Endothelial cell of umbilical vein (primary cell): Measurements from ENCODE around the gene SLC6A1. TPM values are rescaled to one million over a fixed set of nuclear protein-coding genes. Genes with fewer than 3 reads are reported as not detected.

Experiments
- Bru-seq: library from RNA; stranded (reverse); fragments of 400-500 nt; gene quantifications from one replicate; lab custom pipeline; 2021; lab: Mats Ljungman, UMichigan
- BruChase-seq, 2 experiments: library from RNA; stranded (reverse); fragments of 400-500 nt; gene quantifications; one replicate each; lab custom pipeline; 2021; lab: Mats Ljungman, UMichigan
- BruUV-seq: library from RNA; stranded (reverse); fragments of 400-500 nt; replicated peaks from 2 replicates; lab custom pipeline; 2021; lab: Mats Ljungman, UMichigan
- CTCF ChIA-PET: fragments of 300-600, 350-600 bp; sonication (Branson Sonifier 250); formaldehyde crosslinking; loops from one replicate; lab custom pipeline; 2021; ENCODE audit warnings: antibody characterized with exemption, inconsistent platforms; lab: Charles Lee
- POLR2A ChIA-PET: fragments of 300-600, 350-600 bp; sonication (Branson Sonifier 250); formaldehyde crosslinking; loops from one replicate; lab custom pipeline; 2021; ENCODE audit warnings: antibody characterized with exemption, inconsistent platforms; lab: Charles Lee
- DNase-seq: peaks from one replicate; pipeline ENCODE4 v3.0.0-alpha.2; 2011; ENCODE audit warnings: low read depth, low spot score
- FAIRE-seq: peaks from 2 replicates; lab custom pipeline; 2011; peaks lifted over from hg19 to GRCh38; lab: Jason Lieb, UNC
- H2AFZ ChIP-seq: 2 replicates; pipeline ENCODE4 v1.6.0; 2012; ENCODE audit warnings: low read depth, low read length, control low read depth, inconsistent platforms
- H3K27ac ChIP-seq: 2 replicates; pipeline ENCODE4 v1.5.1; 2011; ENCODE audit warnings: low read depth, mild to moderate bottlenecking, control low read depth, low read length, moderate library complexity; ENCODE audit not compliant: insufficient read depth
- H3K27me3 ChIP-seq, 2 experiments: 2 replicates each; pipeline versions ENCODE4 v1.6.0 to v1.6.1; 2011; ENCODE audit warnings: low read length in 2 of 2, mixed read lengths in 1 of 2; ENCODE audit not compliant: control insufficient read depth in 2 of 2, insufficient read depth in 2 of 2
- H3K36me3 ChIP-seq, 2 experiments: 2 replicates in 1 of 2; 3 replicates in 1 of 2; pipeline ENCODE4 v1.5.1; 2011; ENCODE audit warnings: low read length in 2 of 2, mild to moderate bottlenecking in 1 of 2, moderate library complexity in 1 of 2; ENCODE audit not compliant: control insufficient read depth in 2 of 2, insufficient read depth in 2 of 2; ENCODE audit errors: extremely low read depth in 1 of 2
- H3K4me1 ChIP-seq: 3 replicates; pipeline ENCODE4 v1.5.1; 2011; ENCODE audit warnings: mild to moderate bottlenecking, low read length; ENCODE audit not compliant: control insufficient read depth, insufficient read depth; ENCODE audit errors: extremely low read depth
- H3K4me2 ChIP-seq: 2 replicates; pipeline ENCODE4 v1.6.1; 2011; ENCODE audit warnings: low read length, control low read depth, mixed read lengths; ENCODE audit not compliant: insufficient read depth
- H3K4me3 ChIP-seq, 3 experiments: fragments of 200-600 bp in 1 of 3; sonication (generic), shearing (Covaris generic) in 1 of 3; replicated peaks in 1 of 3; 2 replicates each; pipeline ENCODE4 v1.5.1; 2011 to 2016; ENCODE audit warnings: control low read depth in 3 of 3, low read length in 3 of 3, mild to moderate bottlenecking in 2 of 3, inconsistent platforms in 1 of 3, low read depth in 1 of 3, moderate library complexity in 1 of 3; ENCODE audit not compliant: insufficient read depth in 1 of 3
- H3K79me2 ChIP-seq: 2 replicates; pipeline ENCODE4 v1.6.0; 2012; ENCODE audit warnings: low read length, inconsistent platforms; ENCODE audit not compliant: control insufficient read depth, insufficient read depth
- H3K9ac ChIP-seq: replicated peaks from 2 replicates; pipeline ENCODE3; 2011; ENCODE audit warnings: low read length, control low read depth; ENCODE audit not compliant: insufficient read depth; ENCODE audit errors: extremely low read depth
- H3K9me1 ChIP-seq: replicated peaks from 3 replicates; pipeline ENCODE4 v1.6.0; 2011; ENCODE audit warnings: mild to moderate bottlenecking, low read length; ENCODE audit not compliant: control insufficient read depth, insufficient read depth; ENCODE audit errors: extremely low read depth
- H3K9me3 ChIP-seq: replicated peaks from 2 replicates; pipeline ENCODE4 v1.5.1; 2012; ENCODE audit warnings: low read length, inconsistent platforms; ENCODE audit not compliant: control insufficient read depth, insufficient read depth
- H4K20me1 ChIP-seq: replicated peaks from 2 replicates; pipeline ENCODE3; 2011; ENCODE audit warnings: mild to moderate bottlenecking, low read length; ENCODE audit not compliant: control insufficient read depth, insufficient read depth; ENCODE audit errors: extremely low read depth
- EZH2 ChIP-seq: IDR thresholded peaks from 2 replicates; pipeline ENCODE4 v1.6.1; 2012; ENCODE audit warnings: borderline replicate concordance, low read depth, mild to moderate bottlenecking, moderate library complexity, low read length, inconsistent platforms; ENCODE audit not compliant: severe bottlenecking
- FOS ChIP-seq: IDR thresholded peaks from 2 replicates; pipeline ENCODE4 v1.6.1; 2011; ENCODE audit warnings: mild to moderate bottlenecking, low read length, moderate library complexity, borderline replicate concordance; ENCODE audit not compliant: insufficient read depth
- GATA2 ChIP-seq: IDR thresholded peaks from 2 replicates; pipeline ENCODE4 v1.7.0; 2011; ENCODE audit warnings: low read depth, mild to moderate bottlenecking, moderate library complexity, mixed read lengths, low read length; ENCODE audit not compliant: insufficient read length, insufficient read depth
- JUN ChIP-seq: IDR thresholded peaks from 2 replicates; pipeline ENCODE4 v1.6.1; 2011; ENCODE audit warnings: borderline replicate concordance, low read depth; ENCODE audit not compliant: insufficient read length, insufficient read depth
- MAX ChIP-seq: IDR thresholded peaks from 2 replicates; pipeline ENCODE4 v1.6.1; 2011; ENCODE audit not compliant: insufficient read depth, insufficient read length
- MYC ChIP-seq: IDR thresholded peaks from one replicate; pipeline ENCODE4 v1.6.1; 2011; ENCODE audit warnings: mild to moderate bottlenecking, low read depth, low read length
- POLR2A ChIP-seq: IDR thresholded peaks from 2 replicates; pipeline ENCODE4 v1.6.1; 2012; ENCODE audit warnings: low read depth, mild to moderate bottlenecking, control low read depth, low read length
- POLR2AphosphoS5 ChIP-seq: IDR thresholded peaks from 2 replicates; pipeline ENCODE4 v1.6.1; 2012; ENCODE audit warnings: low read depth, mild to moderate bottlenecking, control low read depth, low read length, moderate library complexity; ENCODE audit not compliant: insufficient read depth
- dilution Hi-C: fragments of 300-500 bp; cut with MboI; formaldehyde crosslinking; loops from one replicate; pipeline ENCODE4 v1.15.0; 2019; ENCODE audit warnings: low sequenced_read_pairs; ENCODE audit not compliant: extremely low pct_ligation_motif_present
- intact Hi-C: fragments of 100-400 bp; cut with micrococcal nuclease; formaldehyde crosslinking; loops from one replicate; pipeline ENCODE4 v1.10.0; 2022
- long read RNA-seq: library from polyadenylated mRNA; stranded (forward); transcript quantifications from one replicate; pipeline ENCODE4 v2.0.0, GENCODE V29; 2021
- polyA minus RNA-seq, 3 experiments: library from RNA; depleted of rRNA, polyadenylated mRNA; stranded (reverse); fragments of >200 nt; gene quantifications; 1 replicate in 1 of 3; 2 replicates in 2 of 3; pipeline ENCODE4 v1.2.3, GENCODE V29; 2011
- polyA plus RNA-seq, 4 experiments: library from polyadenylated mRNA; depleted of rRNA in 3 of 4; stranded (reverse) in 3 of 4; unstranded in 1 of 4; fragments of >200 nt; gene quantifications; 2 replicates each; pipeline versions ENCODE4 v1.2.1 to v1.2.3, GENCODE V29; 2011 to 2012; ENCODE audit warnings: missing spikeins in 1 of 4
- total RNA-seq: library from RNA; stranded (reverse); gene quantifications from 2 replicates; pipeline ENCODE4 v1.2.3, GENCODE V29; 2021
- TF ChIP-seq, protein P1 (sequence below), 2 donors: IDR thresholded peaks; 1 replicate in 1 of 2; 2 replicates in 1 of 2; pipeline ENCODE4 v1.5.1; 2011; ENCODE audit warnings: low read length in 2 of 2, mild to moderate bottlenecking in 2 of 2, moderate library complexity in 2 of 2, control low read depth in 1 of 2, inconsistent platforms in 1 of 2, low read depth in 1 of 2; ENCODE audit not compliant: insufficient read depth in 1 of 2; ENCODE audit errors: extremely low read depth in 1 of 2

SLC6A1 gene
- total RNA-seq, result not detected in 2 replicates
- polyA plus RNA-seq, result not detected in 2 replicates
- not detected in 2 replicates for polyA plus RNA-seq (2011; cell fraction: cytosol; rRNA removed)
- not detected in 2 replicates for polyA plus RNA-seq (2011; cell fraction: nucleus; rRNA removed)
- not detected in 2 replicates for polyA plus RNA-seq (2012)
- 0.07 and 0.28 TPM in 2 replicates for polyA minus RNA-seq
- polyA minus RNA-seq (2011; cell fraction: cytosol; rRNA and poly(A)+ RNA removed), result not detected
- polyA minus RNA-seq (2011; cell fraction: nucleus; rRNA and poly(A)+ RNA removed), result not detected in 2 replicates
- not detected for Bru-seq, nascent RNA
- not detected for BruChase-seq, experiment 1, labeled RNA remaining after a 6-hour chase
- not detected for BruChase-seq, experiment 2, labeled RNA remaining after a 2-hour chase
- long read RNA-seq, result 0 reads

- Histone ChIP-seq H3K9me1 (no peaks in the 10 kb centered on the region), H2AFZ (no peak within 1 kb of the TSS), H3K9ac (no peak within 1 kb of the TSS), H3K27ac (no peak within 1 kb of the TSS), H3K4me3 (no peak within 1 kb of the TSS), H3K79me2 (no peaks in the 10 kb centered on the region), H3K4me2 (no peak within 1 kb of the TSS), H3K36me3 (no peaks in the 10 kb centered on the region), H3K27me3 (peaks cover 34 to 45% of the 10 kb centered on the region in 2 experiments), H3K4me1 (no peaks in the 10 kb centered on the region), H4K20me1 (no peaks in the 10 kb centered on the region), H3K9me3 (no peaks in the 10 kb centered on the region)
- POLR2A ChIA-PET, result no interaction called here
- TF ChIP-seq GATA2 (no peak), POLR2A (no peak), EZH2 (no peak), JUN (no peak), MYC (no peak), MAX (no peak), POLR2AphosphoS5 (no peak), FOS (no peak)
- TF ChIP-seq, protein P1, sequence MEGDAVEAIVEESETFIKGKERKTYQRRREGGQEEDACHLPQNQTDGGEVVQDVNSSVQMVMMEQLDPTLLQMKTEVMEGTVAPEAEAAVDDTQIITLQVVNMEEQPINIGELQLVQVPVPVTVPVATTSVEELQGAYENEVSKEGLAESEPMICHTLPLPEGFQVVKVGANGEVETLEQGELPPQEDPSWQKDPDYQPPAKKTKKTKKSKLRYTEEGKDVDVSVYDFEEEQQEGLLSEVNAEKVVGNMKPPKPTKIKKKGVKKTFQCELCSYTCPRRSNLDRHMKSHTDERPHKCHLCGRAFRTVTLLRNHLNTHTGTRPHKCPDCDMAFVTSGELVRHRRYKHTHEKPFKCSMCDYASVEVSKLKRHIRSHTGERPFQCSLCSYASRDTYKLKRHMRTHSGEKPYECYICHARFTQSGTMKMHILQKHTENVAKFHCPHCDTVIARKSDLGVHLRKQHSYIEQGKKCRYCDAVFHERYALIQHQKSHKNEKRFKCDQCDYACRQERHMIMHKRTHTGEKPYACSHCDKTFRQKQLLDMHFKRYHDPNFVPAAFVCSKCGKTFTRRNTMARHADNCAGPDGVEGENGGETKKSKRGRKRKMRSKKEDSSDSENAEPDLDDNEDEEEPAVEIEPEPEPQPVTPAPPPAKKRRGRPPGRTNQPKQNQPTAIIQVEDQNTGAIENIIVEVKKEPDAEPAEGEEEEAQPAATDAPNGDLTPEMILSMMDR (IDR thresholded peaks at IDR 0.05; ENCODE audit: extremely low read depth in 1 of 2, insufficient read depth in 1 of 2, low read depth in 1 of 2, low read length in 2 of 2), result no peak
- CTCF ChIA-PET, result interaction anchor here (1.0 kb wide), 1 partner anchor 10 kb away, joined by 3 read pairs; no protein-coding TSS in a partner anchor
- no peak for FAIRE-seq
- BruUV-seq, result no TSS peak
- intact Hi-C loops, result no loop called here
- DNase-seq, result no peak
- dilution Hi-C loops, result no loop called here
Observed at GRCh38 chr3:10992017-10992942, at the start of gene SLC6A1. TSS of gene SLC6A1 (plus strand) at chr3:10992748. CDS start at chr3:11017212, 24,464 bp downstream.
